Ovary (tissue), 3 donors: Measurements from ENCODE around the gene IGLON5.

ENCODE experiments used
- CTCF ChIP-seq, 3 donors: fragments of 450-650 bp in 2 of 3; fragments of 200-600 bp in 1 of 3; IDR thresholded peaks; one replicate each; pipeline versions ENCODE4 v1.5.1 to v1.8.0; 2016 to 2022; ENCODE audit warnings: antibody characterized with exemption in 3 of 3, mild to moderate bottlenecking in 1 of 3
- POLR2A ChIP-seq: fragments of 450-650 bp; IDR thresholded peaks from one replicate; pipeline ENCODE4 v1.6.1; 2017; ENCODE audit warnings: antibody characterized with exemption, mild to moderate bottlenecking, moderate library complexity
- donor health status: DM: no; HTN: no; CAD: no.

GRCh38 chr19:51282335-51282734 is 29.1 kb upstream of the IGLON5 start:
- no peak for TF ChIP-seq CTCF (IDR thresholded peaks at IDR 0.05)
- no peak for TF ChIP-seq POLR2A
